Measurements from ENCODE around the gene AAR2.

Gene AAR2

DNA sequence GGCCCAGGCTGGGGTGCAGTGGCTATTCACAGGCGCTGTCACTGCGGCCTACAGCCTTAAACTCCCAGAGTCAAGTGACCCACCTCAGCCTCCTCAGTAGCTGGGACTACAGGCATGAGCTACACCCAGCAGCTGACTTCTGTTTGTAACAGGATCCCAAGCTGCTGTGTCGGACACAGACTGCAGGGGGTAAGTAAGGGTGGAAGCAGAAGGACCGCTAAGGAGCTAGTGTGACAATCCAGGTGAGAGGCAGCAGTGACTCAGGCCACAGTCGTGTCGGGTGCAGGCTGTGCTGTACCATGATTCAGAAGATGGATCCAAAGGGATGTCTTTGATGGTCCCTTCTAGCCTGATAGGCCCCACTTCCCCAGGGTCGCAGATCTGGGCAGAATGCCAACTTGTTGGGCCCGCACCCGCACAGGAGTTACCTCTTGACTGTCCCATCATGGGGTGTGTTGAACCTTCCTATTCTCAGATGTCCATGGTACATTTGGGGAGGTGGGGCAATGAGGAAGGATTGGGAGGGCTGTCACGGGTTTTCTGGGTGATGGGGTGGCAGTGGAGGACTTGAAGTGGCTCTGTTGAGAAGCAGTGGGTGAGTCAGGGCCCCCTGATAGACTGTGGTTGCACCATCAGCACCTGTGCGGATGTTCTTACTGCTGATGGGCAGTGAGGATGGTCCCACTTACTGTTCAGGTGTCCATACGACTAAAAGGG lies 25.3 kb downstream of the AAR2 start:
- H3K4me1 ChIP-seq (ENCODE audit: control insufficient read depth, low read length) = no peaks in the 10 kb centered on the region
- H3K9me3 ChIP-seq (ENCODE audit: control insufficient read depth, insufficient read depth, low read length) = no peaks in the 10 kb centered on the region
- no peak overlapping the region for H3K4me2 ChIP-seq (ENCODE audit: low read length)
- no peak overlapping the region for H3K27ac ChIP-seq (ENCODE audit: low read depth, low read length)
- no peaks in the 10 kb centered on the region for H3K27me3 ChIP-seq (ENCODE audit: control insufficient read depth, low read length)
- H3K9me2 ChIP-seq (replicated peaks; ENCODE audit: control insufficient read depth, low read length) = no peaks in the 10 kb centered on the region
- no peaks in the 10 kb centered on the region for H3K79me2 ChIP-seq (ENCODE audit: control insufficient read depth, low read length)
- no peak overlapping the region for H3K4me3 ChIP-seq (ENCODE audit: low read length)
- H3K36me3 ChIP-seq (ENCODE audit: control insufficient read depth, low read length) = no peaks in the 10 kb centered on the region
- no peak for TF ChIP-seq EZH2phosphoT487 (IDR thresholded peaks at IDR 0.05; ENCODE audit: borderline replicate concordance, low read length)
- TF ChIP-seq, protein P1, sequence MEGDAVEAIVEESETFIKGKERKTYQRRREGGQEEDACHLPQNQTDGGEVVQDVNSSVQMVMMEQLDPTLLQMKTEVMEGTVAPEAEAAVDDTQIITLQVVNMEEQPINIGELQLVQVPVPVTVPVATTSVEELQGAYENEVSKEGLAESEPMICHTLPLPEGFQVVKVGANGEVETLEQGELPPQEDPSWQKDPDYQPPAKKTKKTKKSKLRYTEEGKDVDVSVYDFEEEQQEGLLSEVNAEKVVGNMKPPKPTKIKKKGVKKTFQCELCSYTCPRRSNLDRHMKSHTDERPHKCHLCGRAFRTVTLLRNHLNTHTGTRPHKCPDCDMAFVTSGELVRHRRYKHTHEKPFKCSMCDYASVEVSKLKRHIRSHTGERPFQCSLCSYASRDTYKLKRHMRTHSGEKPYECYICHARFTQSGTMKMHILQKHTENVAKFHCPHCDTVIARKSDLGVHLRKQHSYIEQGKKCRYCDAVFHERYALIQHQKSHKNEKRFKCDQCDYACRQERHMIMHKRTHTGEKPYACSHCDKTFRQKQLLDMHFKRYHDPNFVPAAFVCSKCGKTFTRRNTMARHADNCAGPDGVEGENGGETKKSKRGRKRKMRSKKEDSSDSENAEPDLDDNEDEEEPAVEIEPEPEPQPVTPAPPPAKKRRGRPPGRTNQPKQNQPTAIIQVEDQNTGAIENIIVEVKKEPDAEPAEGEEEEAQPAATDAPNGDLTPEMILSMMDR (IDR thresholded peaks at IDR 0.05; ENCODE audit: low read depth, low read length, poor library complexity, severe bottlenecking) = no peak
- H3F3A ChIP-seq (ENCODE audit: control insufficient read depth, insufficient read depth) = no peaks in the 10 kb centered on the region
- H4K20me1 ChIP-seq (ENCODE audit: control insufficient read depth, insufficient read depth, low read depth, low read length) = no peaks in the 10 kb centered on the region

DNA sequence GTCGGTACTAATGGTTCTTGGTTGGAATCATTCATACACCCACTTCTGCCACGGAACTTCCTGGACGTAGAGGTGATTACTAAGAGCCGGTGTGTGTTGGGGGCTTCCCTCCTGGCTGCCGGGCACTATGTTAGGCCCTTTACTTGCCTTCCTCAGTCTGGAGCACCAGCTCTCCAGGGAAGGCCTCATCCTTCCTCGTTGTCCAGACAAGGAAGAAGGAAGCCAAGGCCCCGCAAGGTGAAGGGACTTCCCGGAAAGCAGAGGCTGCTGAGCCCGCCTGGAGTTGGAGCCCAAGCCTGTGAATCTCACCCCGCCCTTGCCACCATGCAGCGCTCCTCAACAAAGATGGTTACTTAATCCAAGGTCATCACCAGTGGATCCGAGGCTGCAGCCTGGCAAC lies 26.2 kb downstream of the AAR2 start:
- Histone ChIP-seq H3F3A (ENCODE audit: control insufficient read depth, insufficient read depth) (no peaks in the 10 kb centered on the region), H3K4me1 (ENCODE audit: control insufficient read depth, low read length) (no peaks in the 10 kb centered on the region), H3K4me3 (ENCODE audit: low read length) (no peak overlapping the region), H3K27me3 (ENCODE audit: control insufficient read depth, low read length) (no peaks in the 10 kb centered on the region), H3K4me2 (ENCODE audit: low read length) (no peak overlapping the region), H3K9me2 (replicated peaks; ENCODE audit: control insufficient read depth, low read length) (no peaks in the 10 kb centered on the region), H4K20me1 (ENCODE audit: control insufficient read depth, insufficient read depth, low read depth, low read length) (no peaks in the 10 kb centered on the region), H3K9me3 (ENCODE audit: control insufficient read depth, insufficient read depth, low read length) (no peaks in the 10 kb centered on the region), H3K79me2 (ENCODE audit: control insufficient read depth, low read length) (no peaks in the 10 kb centered on the region), H3K36me3 (ENCODE audit: control insufficient read depth, low read length) (no peaks in the 10 kb centered on the region), H3K27ac (ENCODE audit: low read depth, low read length) (no peak overlapping the region)
- no peak for TF ChIP-seq EZH2phosphoT487 (IDR thresholded peaks at IDR 0.05; ENCODE audit: borderline replicate concordance, low read length)
- TF ChIP-seq, protein P1 (IDR thresholded peaks at IDR 0.05; ENCODE audit: low read depth, low read length, poor library complexity, severe bottlenecking) = no peak

DNA sequence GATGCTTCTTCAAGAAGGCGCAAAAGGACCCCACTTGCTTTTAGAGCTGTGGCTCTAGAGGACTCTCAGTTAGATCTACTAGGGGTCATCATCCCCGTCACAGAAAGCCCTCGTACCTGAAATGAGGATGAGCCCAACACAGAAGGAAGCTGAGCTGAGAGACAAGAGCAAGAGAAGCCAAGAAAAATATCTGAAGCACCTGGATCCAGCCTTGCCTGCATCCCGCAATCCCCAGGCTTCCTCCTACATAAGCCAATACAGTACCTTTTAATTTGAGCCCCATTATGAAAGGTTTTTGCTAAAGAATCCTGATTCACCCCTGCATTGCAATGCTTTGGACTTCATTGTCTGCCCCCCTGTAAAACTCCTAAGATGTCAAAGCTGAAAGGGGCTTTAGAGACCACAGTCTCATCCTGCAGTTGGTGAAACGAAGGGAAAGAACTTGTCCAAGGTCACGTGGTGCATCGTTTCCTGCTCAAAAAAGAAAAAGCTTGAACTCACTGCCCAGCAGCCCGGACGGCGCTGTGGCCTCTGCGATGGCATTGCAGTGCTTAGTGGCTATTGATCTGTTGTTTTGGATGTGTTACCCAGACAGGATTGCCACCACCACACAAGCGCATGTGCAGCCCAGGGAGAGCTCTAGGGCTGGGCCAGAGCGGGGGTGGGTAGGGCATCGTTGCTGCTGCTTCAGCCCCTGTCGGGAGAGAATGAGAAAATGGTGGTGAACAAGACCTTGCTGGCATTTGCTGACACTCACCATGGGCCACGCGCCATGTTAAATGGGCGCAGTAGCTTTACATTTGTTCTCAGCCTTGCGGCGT lies 28.4 kb downstream of the AAR2 start:
- H3K79me2 ChIP-seq (ENCODE audit: control insufficient read depth, low read length) = no peaks in the 10 kb centered on the region
- H3K9me2 ChIP-seq (replicated peaks; ENCODE audit: control insufficient read depth, low read length) = no peaks in the 10 kb centered on the region
- H3K27me3 ChIP-seq (ENCODE audit: control insufficient read depth, low read length) = no peaks in the 10 kb centered on the region
- H3K4me1 ChIP-seq (ENCODE audit: control insufficient read depth, low read length) = no peaks in the 10 kb centered on the region
- no peaks in the 10 kb centered on the region for H4K20me1 ChIP-seq (ENCODE audit: control insufficient read depth, insufficient read depth, low read depth, low read length)
- H3K9me3 ChIP-seq (ENCODE audit: control insufficient read depth, insufficient read depth, low read length) = no peaks in the 10 kb centered on the region
- no peaks in the 10 kb centered on the region for H3F3A ChIP-seq (ENCODE audit: control insufficient read depth, insufficient read depth)
- H3K4me2 ChIP-seq (ENCODE audit: low read length) = no peak overlapping the region
- H3K27ac ChIP-seq (ENCODE audit: low read depth, low read length) = no peak overlapping the region
- TF ChIP-seq, protein P1 (IDR thresholded peaks at IDR 0.05; ENCODE audit: low read depth, low read length, poor library complexity, severe bottlenecking) = no peak
- no peak for TF ChIP-seq EZH2phosphoT487 (IDR thresholded peaks at IDR 0.05; ENCODE audit: borderline replicate concordance, low read length)
- no peak overlapping the region for H3K4me3 ChIP-seq (ENCODE audit: low read length)
- no peaks in the 10 kb centered on the region for H3K36me3 ChIP-seq (ENCODE audit: control insufficient read depth, low read length)

All from DOHH2 (cell line).